Esophagus muscularis mucosa (tissue), 4 donors: Measurements from ENCODE around the gene MMD. TPM values are rescaled to one million over a fixed set of nuclear protein-coding genes. Genes with fewer than 3 reads are reported as not detected.
"Not testable (repeated sequence)": the region's sequence is repeated elsewhere in the genome, so short reads cannot be mapped to it uniquely, and the experiment has no call there.

Source experiments
- DNase-seq: peaks from one replicate; pipeline ENCODE4 v3.0.0-alpha.2; 2017; ENCODE audit errors: extremely low spot score
- H3K27ac ChIP-seq, 4 donors: fragments of 200-600 bp; sonication (generic); replicated peaks in 1 of 4; 1 replicate in 3 of 4; 2 replicates in 1 of 4; pipeline ENCODE4 v1.5.1; 2016 to 2019; ENCODE audit warnings: mild to moderate bottlenecking in 1 of 4
- H3K27me3 ChIP-seq, 4 donors: fragments of 200-600 bp; sonication (generic); one replicate each; pipeline versions ENCODE4 v1.5.1 to v1.6.0; 2016 to 2019
- H3K36me3 ChIP-seq, 4 donors: fragments of 200-600 bp; sonication (generic); one replicate each; pipeline ENCODE4 v1.5.1; 2016 to 2019
- H3K4me1 ChIP-seq, 4 donors: fragments of 200-600 bp; sonication (generic); one replicate each; pipeline ENCODE4 v1.5.1; 2016 to 2019
- H3K4me3 ChIP-seq, 4 donors: fragments of 200-600 bp; sonication (generic); 1 replicate in 2 of 4; 2 replicates in 2 of 4; pipeline ENCODE4 v1.5.1; 2016 to 2019; ENCODE audit warnings: mild to moderate bottlenecking in 4 of 4, moderate library complexity in 1 of 4
- H3K9me3 ChIP-seq, 4 donors: fragments of 200-600 bp; sonication (generic); 1 replicate in 3 of 4; 2 replicates in 1 of 4; pipeline ENCODE4 v1.5.1; 2016 to 2019
- EP300 ChIP-seq: sonication (generic); formaldehyde crosslinking; IDR thresholded peaks from one replicate; pipeline ENCODE4 v1.6.1; 2017; ENCODE audit warnings: antibody characterized with exemption
- POLR2A ChIP-seq: fragments of 450-650 bp; IDR thresholded peaks from one replicate; pipeline ENCODE4 v1.6.1; 2017; ENCODE audit warnings: antibody characterized with exemption, moderate library complexity, mild to moderate bottlenecking, low read depth
- POLR2AphosphoS5 ChIP-seq, 2 donors: sonication (generic); formaldehyde crosslinking; IDR thresholded peaks; one replicate each; pipeline ENCODE4 v1.6.1; 2017; ENCODE audit warnings: antibody characterized with exemption in 2 of 2
- WGBS: methylation state at CpG from one replicate; pipeline ENCODE4 v1.1.5; 2018; 5-methylcytosine and 5-hydroxymethylcytosine counted together
- intact Hi-C: fragments of 100-400 bp; cut with DNase I; formaldehyde crosslinking; loops from one replicate; pipeline ENCODE4 v1.15.1; 2023
- total RNA-seq, 4 donors: library from RNA; depleted of rRNA; stranded (reverse); fragments of >200 nt; gene quantifications; one replicate each; pipeline versions ENCODE4 v1.1.0 to v1.2.1, GENCODE V29; 2016
- TF ChIP-seq, protein P1 (sequence below), 3 experiments: fragments of 200-600 bp in 2 of 3; fragments of 450-650 bp in 1 of 3; sonication (generic) in 2 of 3; IDR thresholded peaks; one replicate each; pipeline ENCODE4 v1.5.1; 2017 to 2019; ENCODE audit warnings: antibody characterized with exemption in 3 of 3, mild to moderate bottlenecking in 2 of 3, moderate library complexity in 1 of 3

MMD gene, protein sequence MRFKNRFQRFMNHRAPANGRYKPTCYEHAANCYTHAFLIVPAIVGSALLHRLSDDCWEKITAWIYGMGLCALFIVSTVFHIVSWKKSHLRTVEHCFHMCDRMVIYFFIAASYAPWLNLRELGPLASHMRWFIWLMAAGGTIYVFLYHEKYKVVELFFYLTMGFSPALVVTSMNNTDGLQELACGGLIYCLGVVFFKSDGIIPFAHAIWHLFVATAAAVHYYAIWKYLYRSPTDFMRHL
- 10 to 100 TPM; 28.5 to 43.9 (median 32.4) TPM for total RNA-seq

DNA sequence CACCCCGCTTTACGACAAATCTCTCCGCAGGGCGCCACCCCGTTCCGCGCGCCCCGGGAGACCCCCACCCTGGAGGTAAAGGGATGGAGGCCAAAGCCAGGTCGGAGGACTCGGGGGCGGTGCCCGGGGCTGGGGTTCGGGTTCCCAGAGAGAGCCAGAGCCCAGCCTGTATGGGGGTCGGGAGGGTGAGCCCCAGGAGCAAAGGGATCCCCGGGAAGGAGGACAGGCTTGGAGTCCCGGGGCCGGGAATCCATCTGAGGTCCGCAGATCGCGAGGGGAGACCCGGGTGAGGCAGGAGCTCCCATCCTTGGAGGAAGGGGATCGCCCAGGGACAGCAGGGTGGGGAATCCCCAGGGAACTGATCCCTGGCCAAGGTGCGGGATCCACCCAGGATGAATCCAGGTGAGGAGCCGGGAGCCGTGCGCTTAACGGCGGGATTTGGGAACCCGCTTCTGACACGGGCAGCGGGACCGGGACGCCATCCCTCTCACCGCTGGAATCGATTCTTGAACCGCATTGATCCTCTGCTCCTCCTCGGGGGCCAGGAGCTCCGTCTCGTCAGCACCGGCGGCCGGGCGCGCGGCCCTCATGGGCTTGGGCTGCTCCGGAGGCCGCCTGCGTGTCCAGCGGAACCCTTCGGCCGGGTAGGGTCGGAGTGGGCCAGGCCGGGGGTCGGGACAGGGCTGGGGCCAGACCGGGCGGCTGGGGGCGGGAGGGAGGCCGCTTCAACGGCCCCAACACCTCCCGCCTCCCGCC, at the start of gene MMD:
Gene MMD, minus strand, starts transcription at position 657 of the 756 bp plus-strand sequence. Its CDS starts 140 bp downstream, at position 517.
- no peaks in the 10 kb centered on the region for H3K9me3 ChIP-seq
- intact Hi-C loops: loop anchor here (5.0 kb wide), 1 partner anchor 76 kb away; no protein-coding TSS in a partner anchor
- no peaks in the 10 kb centered on the region for H3K27me3 ChIP-seq
- H3K4me3 ChIP-seq: peak within 1 kb of the TSS; percentile 85 to 93 (median 91)
- DNase-seq: no peak
- TF ChIP-seq, protein P1, sequence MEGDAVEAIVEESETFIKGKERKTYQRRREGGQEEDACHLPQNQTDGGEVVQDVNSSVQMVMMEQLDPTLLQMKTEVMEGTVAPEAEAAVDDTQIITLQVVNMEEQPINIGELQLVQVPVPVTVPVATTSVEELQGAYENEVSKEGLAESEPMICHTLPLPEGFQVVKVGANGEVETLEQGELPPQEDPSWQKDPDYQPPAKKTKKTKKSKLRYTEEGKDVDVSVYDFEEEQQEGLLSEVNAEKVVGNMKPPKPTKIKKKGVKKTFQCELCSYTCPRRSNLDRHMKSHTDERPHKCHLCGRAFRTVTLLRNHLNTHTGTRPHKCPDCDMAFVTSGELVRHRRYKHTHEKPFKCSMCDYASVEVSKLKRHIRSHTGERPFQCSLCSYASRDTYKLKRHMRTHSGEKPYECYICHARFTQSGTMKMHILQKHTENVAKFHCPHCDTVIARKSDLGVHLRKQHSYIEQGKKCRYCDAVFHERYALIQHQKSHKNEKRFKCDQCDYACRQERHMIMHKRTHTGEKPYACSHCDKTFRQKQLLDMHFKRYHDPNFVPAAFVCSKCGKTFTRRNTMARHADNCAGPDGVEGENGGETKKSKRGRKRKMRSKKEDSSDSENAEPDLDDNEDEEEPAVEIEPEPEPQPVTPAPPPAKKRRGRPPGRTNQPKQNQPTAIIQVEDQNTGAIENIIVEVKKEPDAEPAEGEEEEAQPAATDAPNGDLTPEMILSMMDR (IDR thresholded peaks at IDR 0.05): no peak
- peak in 1 of 2 donors; percentile 73 for TF ChIP-seq POLR2AphosphoS5 (IDR thresholded peaks at IDR 0.05)
- peaks cover 26 to 54% (median 48%) of the 10 kb centered on the region in 4 donors for H3K4me1 ChIP-seq
- 0% methylated on average over 16 of the region's 62 CpGs for WGBS
- peak within 1 kb of the TSS; percentile 92 to 98 (median 94) for H3K27ac ChIP-seq
- H3K36me3 ChIP-seq: no peaks in the 10 kb centered on the region

DNA sequence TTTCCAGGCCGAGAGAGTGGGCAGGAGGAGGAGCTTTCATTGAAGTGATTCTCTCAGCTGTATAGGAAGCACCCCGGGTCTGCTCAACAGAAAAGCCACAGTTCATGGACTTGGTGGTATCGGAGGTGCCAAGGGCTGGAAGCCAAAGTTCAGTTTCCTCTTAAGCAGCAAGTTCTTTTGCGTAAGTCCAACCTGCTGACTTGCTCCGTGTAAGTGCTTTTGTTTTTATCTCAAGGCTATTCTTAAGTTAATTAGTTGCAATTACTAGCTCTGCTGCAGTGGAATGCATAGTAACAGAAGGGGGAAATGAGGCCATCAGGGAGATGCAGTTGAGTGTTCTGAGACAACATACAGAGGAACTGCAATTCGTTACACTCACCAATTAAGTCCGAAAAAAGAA, 45.0 kb upstream of the MMD start:
- Histone ChIP-seq H3K27ac (no peak overlapping the region), H3K27me3 (no peaks in the 10 kb centered on the region), H3K4me1 (peaks cover 13 to 21% (median 16%) of the 10 kb centered on the region in 4 donors), H3K36me3 (no peaks in the 10 kb centered on the region), H3K4me3 (no peak overlapping the region), H3K9me3 (no peaks in the 10 kb centered on the region)
- intact Hi-C loops: no loop called here
- TF ChIP-seq POLR2A (no peak), EP300 (no peak), POLR2AphosphoS5 (IDR thresholded peaks at IDR 0.05) (no peak)
- TF ChIP-seq, protein P1 (IDR thresholded peaks at IDR 0.05): no peak
- WGBS: 59% methylated on average over 7 of the region's 7 CpGs
- no peak for DNase-seq

DNA sequence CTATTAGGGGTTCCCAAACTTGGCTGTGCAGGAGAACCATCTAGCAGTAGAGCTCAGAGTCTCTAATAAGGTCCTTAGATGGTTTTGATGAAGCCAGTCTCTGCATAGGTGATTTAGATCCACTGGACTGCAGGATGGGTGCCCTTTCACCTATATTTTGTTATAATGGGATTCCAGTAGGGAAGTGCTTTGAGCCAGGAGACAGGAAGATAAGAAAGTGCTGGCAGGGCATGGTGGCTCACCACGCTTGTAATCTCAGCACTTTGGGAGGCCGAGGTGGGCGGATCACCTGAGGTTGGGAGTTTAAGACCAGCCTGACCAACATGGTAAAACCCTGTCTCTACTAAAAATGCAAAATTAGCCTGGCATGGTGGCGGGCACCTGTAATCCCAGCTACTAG, 44.1 kb upstream of the MMD start:
- H3K4me1 ChIP-seq: peaks cover 13 to 21% (median 16%) of the 10 kb centered on the region in 4 donors
- intact Hi-C loops, H3K27me3 ChIP-seq, H3K27ac ChIP-seq, H3K4me3 ChIP-seq, H3K9me3 ChIP-seq, H3K36me3 ChIP-seq, DNase-seq: not testable (repeated sequence)
- 87% methylated on average over 4 of the region's 4 CpGs for WGBS

DNA sequence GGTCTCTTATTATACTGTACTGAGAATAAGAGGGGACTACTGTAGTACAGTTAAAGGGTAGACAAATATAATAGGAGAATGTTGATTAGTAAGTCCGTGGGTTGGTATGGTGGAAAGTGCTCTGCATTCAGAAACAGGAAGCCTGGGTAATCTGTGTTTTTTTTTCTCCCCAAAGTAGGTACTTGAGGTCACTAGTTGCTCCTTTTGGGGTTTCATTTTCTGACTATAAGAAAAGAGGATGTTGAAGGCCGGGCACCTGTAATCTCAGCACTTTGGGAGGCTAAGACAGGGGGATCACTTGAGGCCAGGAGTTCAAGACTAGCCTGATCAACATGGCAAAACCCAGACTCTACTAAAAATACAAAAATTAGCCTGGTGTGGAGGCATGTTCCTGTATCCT, 42.0 kb upstream of the MMD start:
- no peak overlapping the region for H3K4me3 ChIP-seq
- WGBS: 72% methylated on average over 2 of the region's 2 CpGs
- H3K27ac ChIP-seq: no peak overlapping the region
- no peaks in the 10 kb centered on the region for H3K9me3 ChIP-seq
- intact Hi-C loops: no loop called here
- H3K4me1 ChIP-seq: peaks cover 13 to 21% (median 16%) of the 10 kb centered on the region in 4 donors
- H3K36me3 ChIP-seq: no peaks in the 10 kb centered on the region
- DNase-seq: no peak
- no peaks in the 10 kb centered on the region for H3K27me3 ChIP-seq
- TF ChIP-seq POLR2A (no peak), POLR2AphosphoS5 (IDR thresholded peaks at IDR 0.05) (no peak)
- TF ChIP-seq, protein P1 (IDR thresholded peaks at IDR 0.05): no peak

DNA sequence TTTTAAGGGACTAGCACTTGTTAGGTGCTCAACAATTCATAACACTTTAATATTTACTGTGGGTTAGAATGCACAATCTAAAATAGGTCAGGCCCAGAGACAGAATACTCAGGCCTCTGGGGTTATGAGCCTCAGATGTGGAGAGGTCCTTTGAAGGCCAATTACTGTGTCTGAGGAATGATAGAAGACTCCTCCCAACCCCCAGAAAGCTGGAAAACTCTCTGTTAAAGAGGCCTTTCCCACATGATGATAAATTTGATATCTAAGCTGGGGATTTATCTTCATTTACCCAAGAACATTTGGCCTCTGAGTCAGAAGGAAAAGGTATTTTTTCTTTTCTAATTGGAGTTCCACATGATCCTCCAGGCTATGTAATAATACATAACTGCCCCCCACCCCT, 41.1 kb upstream of the MMD start:
- H3K4me1 ChIP-seq: peaks cover 13 to 21% (median 16%) of the 10 kb centered on the region in 4 donors
- no peak for TF ChIP-seq EP300
- TF ChIP-seq, protein P1 (IDR thresholded peaks at IDR 0.05): no peak
- TF ChIP-seq POLR2AphosphoS5 (IDR thresholded peaks at IDR 0.05): no peak
- TF ChIP-seq POLR2A: no peak
- intact Hi-C loops: no loop called here
- no peaks in the 10 kb centered on the region for H3K36me3 ChIP-seq
- no peak for DNase-seq
- no peaks in the 10 kb centered on the region for H3K27me3 ChIP-seq
- H3K27ac ChIP-seq: no peak overlapping the region
- no peak overlapping the region for H3K4me3 ChIP-seq
- no peaks in the 10 kb centered on the region for H3K9me3 ChIP-seq
